Vagina (tissue), 2 donors: ENCODE results near the gene KDELR3. TPM values are rescaled to one million over a fixed set of nuclear protein-coding genes. Genes with fewer than 3 reads are reported as not detected.
"Not testable (repeated sequence)": the region's sequence is repeated elsewhere in the genome, so short reads cannot be mapped to it uniquely, and the experiment has no call there.

ENCODE experiments used
- DNase-seq, 2 donors: peaks; one replicate each; pipeline ENCODE4 v3.0.0-alpha.2; 2017; ENCODE audit errors: extremely low spot score in 2 of 2
- H3K27ac ChIP-seq: fragments of 200-600 bp; sonication (generic); one replicate; pipeline ENCODE4 v1.5.1; 2019
- H3K27me3 ChIP-seq: fragments of 200-600 bp; sonication (generic); one replicate; pipeline ENCODE4 v1.5.1; 2019
- H3K36me3 ChIP-seq, 2 donors: fragments of 200-600 bp; sonication (generic); one replicate each; pipeline ENCODE4 v1.5.1; 2017 to 2019
- H3K4me1 ChIP-seq: fragments of 200-600 bp; sonication (generic); one replicate; pipeline ENCODE4 v1.5.1; 2019
- H3K4me3 ChIP-seq, 2 donors: fragments of 200-600 bp; sonication (generic); 1 replicate in 1 of 2; 2 replicates in 1 of 2; pipeline ENCODE4 v1.5.1; 2016 to 2019
- H3K9me3 ChIP-seq: fragments of 200-600 bp; sonication (generic); one replicate; pipeline ENCODE4 v1.5.1; 2019
- POLR2A ChIP-seq, 2 donors: fragments of 450-650 bp; IDR thresholded peaks; one replicate each; pipeline ENCODE4 v1.6.1; 2017; ENCODE audit warnings: antibody characterized with exemption in 2 of 2, mild to moderate bottlenecking in 2 of 2, moderate library complexity in 2 of 2
- POLR2AphosphoS5 ChIP-seq, 2 donors: sonication (generic); formaldehyde crosslinking; IDR thresholded peaks; one replicate each; pipeline ENCODE4 v1.9.0; 2017; ENCODE audit warnings: antibody characterized with exemption in 2 of 2, mild to moderate bottlenecking in 2 of 2, low read depth in 1 of 2; ENCODE audit not compliant: insufficient read depth in 1 of 2
- intact Hi-C: fragments of 100-400 bp; cut with DNase I; formaldehyde crosslinking; loops from one replicate; pipeline ENCODE4 v1.15.1; 2023
- total RNA-seq: library from RNA; depleted of rRNA; stranded (reverse); fragments of >200 nt; gene quantifications from one replicate; pipeline ENCODE4 v1.2.3, GENCODE V29; 2016
- TF ChIP-seq, protein P1 (sequence below), 3 experiments: fragments of 450-650 bp in 2 of 3; fragments of 200-600 bp in 1 of 3; sonication (generic) in 1 of 3; IDR thresholded peaks; one replicate each; pipeline ENCODE4 v1.5.1; 2017 to 2019; ENCODE audit warnings: antibody characterized with exemption in 3 of 3, mild to moderate bottlenecking in 2 of 3, moderate library complexity in 2 of 3

KDELR3 gene
- total RNA-seq, 1 donor from 2014 or later, result 3.9 TPM

DNA sequence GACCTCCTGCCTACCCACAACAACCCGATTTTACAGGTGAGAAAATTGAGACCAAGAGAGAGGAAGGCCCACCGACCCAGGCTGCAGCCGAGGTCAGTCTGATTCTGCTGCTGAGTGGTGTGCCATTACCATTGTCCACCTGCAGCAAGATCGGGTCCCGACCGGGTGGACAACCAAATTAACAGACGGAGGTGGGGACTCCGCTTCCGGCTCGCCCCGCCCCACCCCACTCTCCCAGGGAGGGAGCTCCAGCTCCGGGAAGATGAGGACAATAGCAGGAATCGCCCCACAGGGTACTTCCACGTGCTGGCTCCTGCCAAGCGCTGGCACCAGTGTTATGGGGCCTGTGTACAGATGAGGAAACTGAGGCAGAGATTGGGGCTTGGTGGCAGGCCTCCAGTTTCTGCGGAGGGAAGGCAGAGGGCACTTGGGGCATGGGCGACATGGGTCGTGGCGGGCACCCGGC, 425 bp upstream of the KDELR3 start:
- Histone ChIP-seq H3K4me3 (peak overlapping the region; percentile 49 to 58), H3K27ac (peak overlapping the region; percentile 43), H3K27me3 (no peaks in the 10 kb centered on the region), H3K4me1 (peaks cover 19% of the 10 kb centered on the region), H3K9me3 (no peaks in the 10 kb centered on the region), H3K36me3 (no peaks in the 10 kb centered on the region)
- no peak for DNase-seq
- intact Hi-C loops, result no loop called here
- TF ChIP-seq POLR2AphosphoS5 (IDR thresholded peaks at IDR 0.05; ENCODE audit: insufficient read depth in 1 of 2, low read depth in 1 of 2) (no peak), POLR2A (IDR thresholded peaks at IDR 0.05) (no peak)
- TF ChIP-seq, protein P1, sequence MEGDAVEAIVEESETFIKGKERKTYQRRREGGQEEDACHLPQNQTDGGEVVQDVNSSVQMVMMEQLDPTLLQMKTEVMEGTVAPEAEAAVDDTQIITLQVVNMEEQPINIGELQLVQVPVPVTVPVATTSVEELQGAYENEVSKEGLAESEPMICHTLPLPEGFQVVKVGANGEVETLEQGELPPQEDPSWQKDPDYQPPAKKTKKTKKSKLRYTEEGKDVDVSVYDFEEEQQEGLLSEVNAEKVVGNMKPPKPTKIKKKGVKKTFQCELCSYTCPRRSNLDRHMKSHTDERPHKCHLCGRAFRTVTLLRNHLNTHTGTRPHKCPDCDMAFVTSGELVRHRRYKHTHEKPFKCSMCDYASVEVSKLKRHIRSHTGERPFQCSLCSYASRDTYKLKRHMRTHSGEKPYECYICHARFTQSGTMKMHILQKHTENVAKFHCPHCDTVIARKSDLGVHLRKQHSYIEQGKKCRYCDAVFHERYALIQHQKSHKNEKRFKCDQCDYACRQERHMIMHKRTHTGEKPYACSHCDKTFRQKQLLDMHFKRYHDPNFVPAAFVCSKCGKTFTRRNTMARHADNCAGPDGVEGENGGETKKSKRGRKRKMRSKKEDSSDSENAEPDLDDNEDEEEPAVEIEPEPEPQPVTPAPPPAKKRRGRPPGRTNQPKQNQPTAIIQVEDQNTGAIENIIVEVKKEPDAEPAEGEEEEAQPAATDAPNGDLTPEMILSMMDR (IDR thresholded peaks at IDR 0.05), result no peak

DNA sequence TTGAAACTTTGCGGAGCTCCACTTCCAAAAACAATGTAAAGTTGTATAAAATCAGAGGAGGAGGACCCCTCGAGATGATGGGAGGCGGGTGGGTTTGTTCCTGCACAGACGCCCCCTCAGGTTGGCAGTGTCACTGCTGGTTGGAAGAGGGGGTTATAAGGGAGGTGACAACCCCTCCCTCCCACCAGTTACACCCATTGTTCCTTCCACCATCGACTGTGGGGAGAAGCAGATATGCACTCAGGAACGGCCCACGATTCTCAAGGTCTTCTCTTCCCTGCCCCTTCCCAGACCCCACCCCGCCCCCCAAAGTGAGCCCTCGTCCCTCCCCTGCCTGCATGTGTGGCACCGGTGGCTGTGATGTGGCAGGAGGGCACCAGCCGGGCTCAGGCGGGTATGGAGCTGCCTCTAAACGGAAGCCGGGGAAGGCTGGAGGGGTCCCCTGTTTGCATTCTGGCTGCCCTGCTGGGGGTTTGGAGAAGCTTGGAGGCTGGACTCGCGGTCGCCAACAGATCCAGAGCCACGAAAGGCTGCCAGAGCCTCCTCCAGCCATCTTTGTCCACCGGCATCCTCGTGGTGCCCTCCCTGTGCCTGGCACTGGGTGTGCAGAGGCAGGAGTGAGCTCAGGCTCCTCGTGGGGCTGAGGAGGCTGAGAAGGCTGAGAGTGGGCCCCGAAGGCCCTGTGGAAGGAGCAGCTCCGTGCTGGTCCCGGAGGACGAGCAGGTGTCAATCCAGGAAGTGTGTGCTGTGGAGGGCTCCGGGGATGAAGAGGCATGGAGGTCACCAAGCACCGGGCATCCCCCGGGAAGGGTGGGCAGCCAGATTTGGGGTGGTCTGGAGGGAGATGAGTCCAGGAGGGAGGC, 778 bp downstream of the KDELR3 start:
- peaks cover 19% of the 10 kb centered on the region for H3K4me1 ChIP-seq
- intact Hi-C loops, result no loop called here
- peak overlapping the region; percentile 49 to 58 for H3K4me3 ChIP-seq
- H3K9me3 ChIP-seq, result no peaks in the 10 kb centered on the region
- TF ChIP-seq POLR2AphosphoS5 (IDR thresholded peaks at IDR 0.05; ENCODE audit: insufficient read depth in 1 of 2, low read depth in 1 of 2), result no peak
- TF ChIP-seq, protein P1 (IDR thresholded peaks at IDR 0.05), result no peak
- no peak for TF ChIP-seq POLR2A (IDR thresholded peaks at IDR 0.05)
- H3K27me3 ChIP-seq, result no peaks in the 10 kb centered on the region
- H3K36me3 ChIP-seq, result no peaks in the 10 kb centered on the region
- no peak for DNase-seq
- peak overlapping the region; percentile 43 for H3K27ac ChIP-seq

DNA sequence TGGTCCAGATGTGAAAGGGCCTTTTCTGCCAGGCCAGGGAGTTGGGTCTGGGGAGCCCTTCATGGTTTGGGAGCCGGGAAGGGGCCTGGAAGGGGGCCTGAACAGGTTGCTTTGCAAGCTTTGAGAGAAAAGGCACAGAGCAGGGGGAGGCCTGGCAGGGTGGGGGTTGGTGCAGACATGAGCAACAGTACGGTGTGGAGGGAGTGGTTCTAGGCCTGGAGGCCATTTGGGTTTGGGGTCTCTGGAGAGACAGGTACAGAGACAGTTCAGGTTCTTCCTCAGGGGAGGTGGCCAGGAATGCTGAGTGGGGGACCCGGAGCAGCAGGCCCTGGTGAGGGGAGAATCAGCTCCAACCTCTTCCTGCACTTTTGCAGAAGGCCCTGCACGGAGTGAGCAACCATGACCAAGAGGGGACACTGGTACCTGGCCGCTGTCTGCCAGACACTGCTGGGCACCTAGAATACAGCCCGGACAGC, 1.4 kb downstream of the KDELR3 start:
- no peaks in the 10 kb centered on the region for H3K27me3 ChIP-seq
- H3K4me1 ChIP-seq, result peaks cover 19% of the 10 kb centered on the region
- DNase-seq, result no peak
- TF ChIP-seq, protein P1 (IDR thresholded peaks at IDR 0.05), result no peak
- TF ChIP-seq POLR2AphosphoS5 (IDR thresholded peaks at IDR 0.05; ENCODE audit: insufficient read depth in 1 of 2, low read depth in 1 of 2), result no peak
- no peak for TF ChIP-seq POLR2A (IDR thresholded peaks at IDR 0.05)
- intact Hi-C loops, result no loop called here
- no peak overlapping the region for H3K27ac ChIP-seq
- H3K9me3 ChIP-seq, result no peaks in the 10 kb centered on the region
- H3K36me3 ChIP-seq, result no peaks in the 10 kb centered on the region
- H3K4me3 ChIP-seq, result no peak overlapping the region

DNA sequence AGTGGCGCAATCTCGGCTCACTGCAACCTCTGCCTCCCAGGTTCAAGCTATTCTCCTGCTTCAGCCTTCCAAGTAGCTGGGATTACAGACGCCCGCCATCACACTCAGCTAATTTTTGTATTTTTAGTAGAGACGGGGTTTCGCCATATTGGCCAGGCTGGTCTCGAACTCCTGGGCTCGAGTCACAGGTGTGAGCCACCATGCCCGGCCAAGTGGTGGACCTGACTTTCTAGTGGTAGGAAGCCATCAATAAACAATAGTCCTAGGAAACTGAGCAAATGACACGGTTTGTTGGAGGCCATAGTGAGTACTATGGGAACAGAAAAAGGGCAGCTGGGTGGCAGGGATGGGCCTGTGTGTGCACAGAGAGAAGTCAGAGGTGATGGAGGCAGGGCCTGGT, 2.3 kb downstream of the KDELR3 start:
- intact Hi-C loops, H3K27ac ChIP-seq, H3K9me3 ChIP-seq, H3K4me3 ChIP-seq, H3K36me3 ChIP-seq, H3K27me3 ChIP-seq, DNase-seq: not testable (repeated sequence)
- peaks cover 19% of the 10 kb centered on the region for H3K4me1 ChIP-seq

DNA sequence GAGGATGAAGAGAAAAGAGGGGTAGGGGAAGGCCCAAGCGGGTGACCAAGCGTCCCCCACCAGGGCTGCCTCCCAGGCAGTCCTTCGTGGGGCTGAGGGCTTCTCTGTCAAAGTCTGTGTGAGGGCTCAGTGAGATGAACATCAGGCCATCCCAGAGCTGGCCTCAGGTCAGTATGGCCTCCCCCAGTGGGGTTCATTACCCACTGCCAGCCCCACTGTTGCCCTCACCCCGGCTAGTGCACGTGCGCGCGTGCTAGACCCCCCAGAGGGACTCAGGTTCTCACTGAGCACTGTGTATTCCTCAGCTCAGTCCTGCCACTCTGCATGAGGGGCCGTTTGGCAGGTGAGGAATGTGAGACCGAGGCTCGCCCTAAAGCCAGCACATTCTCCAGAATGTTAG, 3.3 kb downstream of the KDELR3 start:
- DNase-seq, result no peak
- Histone ChIP-seq H3K27me3 (no peaks in the 10 kb centered on the region), H3K36me3 (no peaks in the 10 kb centered on the region), H3K4me3 (no peak overlapping the region), H3K4me1 (peaks cover 19% of the 10 kb centered on the region), H3K27ac (no peak overlapping the region), H3K9me3 (no peaks in the 10 kb centered on the region)
- TF ChIP-seq, protein P1 (IDR thresholded peaks at IDR 0.05), result no peak
- TF ChIP-seq POLR2A (IDR thresholded peaks at IDR 0.05) (no peak), POLR2AphosphoS5 (IDR thresholded peaks at IDR 0.05; ENCODE audit: insufficient read depth in 1 of 2, low read depth in 1 of 2) (no peak)
- intact Hi-C loops, result no loop called here
